Calu3 (cell line): ENCODE results near the gene TMEM174. TPM values are rescaled to one million over a fixed set of nuclear protein-coding genes. Genes with fewer than 3 reads are reported as not detected.

Experiments used
- BruUV-seq: library from RNA; stranded (reverse); fragments of 400-500 nt; replicated peaks from 2 replicates; lab custom pipeline; 2021; lab: Mats Ljungman, UMichigan
- CTCF ChIA-PET: fragments of 300-600 bp; sonication (Branson Sonifier 250); formaldehyde crosslinking; loops from one replicate; lab custom pipeline; 2022; ENCODE audit warnings: antibody characterized with exemption; lab: Charles Lee
- DNase-seq: peaks from one replicate; pipeline ENCODE4 v3.0.0; 2022
- H3K27ac Mint-ChIP-seq: one replicate; pipeline ENCODE4 v1.8.0; 2022; ENCODE audit warnings: mixed read lengths; ENCODE audit not compliant: unreplicated experiment
- H3K27me3 Mint-ChIP-seq: one replicate; pipeline ENCODE4 v1.8.0; 2022; ENCODE audit warnings: mixed read lengths; ENCODE audit not compliant: unreplicated experiment
- H3K36me3 Mint-ChIP-seq: one replicate; pipeline ENCODE4 v1.8.0; 2022; ENCODE audit warnings: mild to moderate bottlenecking, moderate library complexity, mixed read lengths; ENCODE audit not compliant: insufficient read depth, unreplicated experiment
- H3K4me1 Mint-ChIP-seq: one replicate; pipeline ENCODE4 v1.8.0; 2022; ENCODE audit warnings: mild to moderate bottlenecking, low read depth, mixed read lengths; ENCODE audit not compliant: unreplicated experiment
- H3K4me3 Mint-ChIP-seq: one replicate; pipeline ENCODE4 v1.8.0; 2022; ENCODE audit warnings: mild to moderate bottlenecking, low read depth, moderate library complexity, mixed read lengths; ENCODE audit not compliant: unreplicated experiment
- H3K9me3 Mint-ChIP-seq: one replicate; pipeline ENCODE4 v1.8.0; 2022; ENCODE audit warnings: low read depth, mixed read lengths; ENCODE audit not compliant: unreplicated experiment
- intact Hi-C: fragments of 100-400 bp; cut with micrococcal nuclease; formaldehyde crosslinking; loops from one replicate; pipeline ENCODE4 v1.10.0; 2022; ENCODE audit not compliant: unreplicated experiment
- total RNA-seq: library from RNA; stranded (reverse); gene quantifications from 2 replicates; pipeline ENCODE4 v1.2.3, GENCODE V29; 2022
- TF ChIP-seq, protein P1 (sequence below): fragments of 200-600 bp; IDR thresholded peaks from one replicate; pipeline ENCODE4 v1.8.0; 2022; ENCODE audit warnings: antibody characterized with exemption; ENCODE audit not compliant: unreplicated experiment

Gene TMEM174
- total RNA-seq, 1 experiment from 2014 or later = not detected

DNA sequence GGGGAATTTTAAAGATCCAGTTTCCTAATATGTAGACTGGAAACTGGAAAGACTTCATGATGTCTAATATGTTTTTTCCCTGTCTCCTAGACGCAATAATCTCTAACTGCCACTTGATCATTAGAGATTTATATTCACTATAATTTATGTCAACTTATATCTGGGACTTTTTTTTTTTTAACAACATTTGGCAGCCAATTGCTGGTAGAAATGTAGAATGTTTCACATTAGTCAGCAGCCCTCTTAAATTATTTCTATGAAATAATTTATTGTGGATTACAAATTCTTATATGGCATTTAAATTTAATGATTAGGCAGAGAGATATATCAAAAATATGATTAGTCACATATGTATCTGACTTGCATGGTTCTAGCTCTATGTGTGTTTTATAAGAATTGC lies 48.2 kb downstream of the TMEM174 start:
- Mint-ChIP-seq H3K9me3 (no peaks in the 10 kb centered on the region), H3K4me3 (no peak overlapping the region), H3K27ac (no peak overlapping the region), H3K27me3 (peaks cover 7% of the 10 kb centered on the region), H3K4me1 (no peaks in the 10 kb centered on the region), H3K36me3 (peaks cover 8% of the 10 kb centered on the region)
- intact Hi-C loops = no loop called here
- CTCF ChIA-PET = no interaction called here
- TF ChIP-seq, protein P1, sequence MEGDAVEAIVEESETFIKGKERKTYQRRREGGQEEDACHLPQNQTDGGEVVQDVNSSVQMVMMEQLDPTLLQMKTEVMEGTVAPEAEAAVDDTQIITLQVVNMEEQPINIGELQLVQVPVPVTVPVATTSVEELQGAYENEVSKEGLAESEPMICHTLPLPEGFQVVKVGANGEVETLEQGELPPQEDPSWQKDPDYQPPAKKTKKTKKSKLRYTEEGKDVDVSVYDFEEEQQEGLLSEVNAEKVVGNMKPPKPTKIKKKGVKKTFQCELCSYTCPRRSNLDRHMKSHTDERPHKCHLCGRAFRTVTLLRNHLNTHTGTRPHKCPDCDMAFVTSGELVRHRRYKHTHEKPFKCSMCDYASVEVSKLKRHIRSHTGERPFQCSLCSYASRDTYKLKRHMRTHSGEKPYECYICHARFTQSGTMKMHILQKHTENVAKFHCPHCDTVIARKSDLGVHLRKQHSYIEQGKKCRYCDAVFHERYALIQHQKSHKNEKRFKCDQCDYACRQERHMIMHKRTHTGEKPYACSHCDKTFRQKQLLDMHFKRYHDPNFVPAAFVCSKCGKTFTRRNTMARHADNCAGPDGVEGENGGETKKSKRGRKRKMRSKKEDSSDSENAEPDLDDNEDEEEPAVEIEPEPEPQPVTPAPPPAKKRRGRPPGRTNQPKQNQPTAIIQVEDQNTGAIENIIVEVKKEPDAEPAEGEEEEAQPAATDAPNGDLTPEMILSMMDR = no peak
- no TSS peak for BruUV-seq
- no peak for DNase-seq

DNA sequence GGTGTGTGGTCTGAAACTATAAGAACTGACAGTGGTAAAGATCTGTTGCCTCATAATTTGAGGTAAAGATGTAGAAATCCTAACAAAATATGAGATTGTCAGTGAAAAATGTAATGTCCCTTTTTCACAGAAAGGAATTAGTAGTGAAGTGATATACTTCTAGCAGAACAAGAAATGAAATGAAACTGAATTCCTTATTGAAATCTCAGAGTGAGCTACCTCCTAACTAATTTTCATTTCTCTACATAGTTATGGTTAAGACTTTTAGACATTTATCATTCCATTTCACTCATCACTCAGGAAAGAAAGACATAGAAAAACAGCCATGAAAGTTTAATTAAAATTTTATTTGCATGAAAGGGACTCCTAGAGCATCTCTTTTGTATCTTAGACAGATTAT lies 48.7 kb downstream of the TMEM174 start:
- Mint-ChIP-seq H3K9me3 (no peaks in the 10 kb centered on the region), H3K27me3 (peaks cover 9% of the 10 kb centered on the region), H3K27ac (no peak overlapping the region), H3K36me3 (peaks cover 3% of the 10 kb centered on the region), H3K4me1 (no peaks in the 10 kb centered on the region), H3K4me3 (no peak overlapping the region)
- CTCF ChIA-PET = no interaction called here
- TF ChIP-seq, protein P1 = no peak
- no peak for DNase-seq
- intact Hi-C loops = no loop called here
- no TSS peak for BruUV-seq

DNA sequence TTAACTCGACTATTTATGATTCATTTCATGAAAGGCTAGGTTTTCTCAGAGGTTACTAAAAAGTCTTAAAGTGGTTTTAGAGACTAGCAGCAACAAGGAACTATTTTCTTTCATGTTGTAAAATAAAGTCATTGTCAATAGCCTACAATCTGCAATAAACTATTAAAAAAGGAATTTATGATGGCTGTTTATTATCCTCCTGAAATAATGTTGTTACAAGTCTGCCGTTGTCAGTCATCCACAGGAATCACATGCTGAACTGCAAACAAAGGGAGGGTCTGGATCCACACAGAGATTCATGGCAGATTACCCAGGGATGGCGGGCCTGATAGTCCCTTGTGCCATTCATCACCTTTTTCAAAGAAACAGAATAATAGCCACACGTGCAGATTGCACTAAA lies 49.2 kb downstream of the TMEM174 start:
- Mint-ChIP-seq H3K9me3 (no peaks in the 10 kb centered on the region), H3K4me1 (no peaks in the 10 kb centered on the region), H3K27ac (no peak overlapping the region), H3K4me3 (no peak overlapping the region), H3K27me3 (peaks cover 9% of the 10 kb centered on the region), H3K36me3 (no peaks in the 10 kb centered on the region)
- DNase-seq = no peak
- CTCF ChIA-PET = no interaction called here
- intact Hi-C loops = no loop called here
- BruUV-seq = no TSS peak
- TF ChIP-seq, protein P1 = no peak

Other genes with a start within 250 kb of the TMEM174 start
- 36.5 and 40.9 TPM in 2 replicates for gene FCHO2, start 217.2 kb upstream of the TMEM174 start, total RNA-seq
- gene TMEM171, start 52.6 kb upstream of the TMEM174 start, total RNA-seq = 18.4 and 20.8 TPM in 2 replicates